ENCODE data around the gene OR51E2. TPM values are rescaled to one million over a fixed set of nuclear protein-coding genes. Genes with fewer than 3 reads are reported as not detected.

The OR51E2 gene
- total and polyA plus RNA-seq, 2 experiments from 2014 or later, result not detected

DNA sequence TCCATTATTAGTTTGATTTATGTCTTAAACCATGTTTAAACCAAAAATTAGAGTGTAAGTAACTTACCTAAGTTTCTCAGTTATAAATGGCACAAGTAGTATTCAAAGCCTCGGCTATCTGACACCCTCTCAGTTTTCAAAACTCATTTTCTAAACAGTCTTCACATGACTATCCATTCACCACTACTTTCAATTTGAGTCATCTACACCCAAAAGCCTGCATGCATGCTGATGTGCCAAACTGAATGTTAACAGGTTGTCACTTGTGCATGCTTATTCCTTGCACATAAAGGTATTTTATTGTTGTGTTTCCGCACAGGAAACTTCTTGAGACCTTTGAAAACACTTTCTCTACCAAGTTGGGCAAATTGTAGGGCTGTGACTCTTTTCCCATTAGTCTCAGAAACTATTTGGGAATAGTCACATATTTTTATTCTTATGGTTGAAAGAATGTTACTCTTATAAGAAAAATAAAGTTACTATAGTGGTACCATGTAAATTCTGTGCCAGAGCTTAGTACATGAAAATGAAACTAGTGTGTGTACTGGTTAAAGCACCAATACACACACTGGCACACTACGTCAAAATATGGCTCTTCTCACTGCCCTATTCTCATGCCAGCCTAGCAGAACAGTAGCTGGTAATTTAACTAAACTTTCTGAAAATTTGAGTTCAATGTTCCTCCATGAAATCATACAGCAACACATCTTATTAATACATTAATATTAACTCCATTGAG is 2.2 kb upstream of the OR51E2 start (continued):
- TF ChIP-seq, protein P1, sequence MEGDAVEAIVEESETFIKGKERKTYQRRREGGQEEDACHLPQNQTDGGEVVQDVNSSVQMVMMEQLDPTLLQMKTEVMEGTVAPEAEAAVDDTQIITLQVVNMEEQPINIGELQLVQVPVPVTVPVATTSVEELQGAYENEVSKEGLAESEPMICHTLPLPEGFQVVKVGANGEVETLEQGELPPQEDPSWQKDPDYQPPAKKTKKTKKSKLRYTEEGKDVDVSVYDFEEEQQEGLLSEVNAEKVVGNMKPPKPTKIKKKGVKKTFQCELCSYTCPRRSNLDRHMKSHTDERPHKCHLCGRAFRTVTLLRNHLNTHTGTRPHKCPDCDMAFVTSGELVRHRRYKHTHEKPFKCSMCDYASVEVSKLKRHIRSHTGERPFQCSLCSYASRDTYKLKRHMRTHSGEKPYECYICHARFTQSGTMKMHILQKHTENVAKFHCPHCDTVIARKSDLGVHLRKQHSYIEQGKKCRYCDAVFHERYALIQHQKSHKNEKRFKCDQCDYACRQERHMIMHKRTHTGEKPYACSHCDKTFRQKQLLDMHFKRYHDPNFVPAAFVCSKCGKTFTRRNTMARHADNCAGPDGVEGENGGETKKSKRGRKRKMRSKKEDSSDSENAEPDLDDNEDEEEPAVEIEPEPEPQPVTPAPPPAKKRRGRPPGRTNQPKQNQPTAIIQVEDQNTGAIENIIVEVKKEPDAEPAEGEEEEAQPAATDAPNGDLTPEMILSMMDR (conservative IDR thresholded peaks at IDR 0.05; ENCODE audit: low read depth in 2 of 2), result no peak
- TF ChIP-seq ZNF331 (CRISPR knock-in tag; IDR thresholded peaks at IDR 0.05; ENCODE audit: low read depth) (no peak), CREB1 (CRISPR knock-in tag; IDR thresholded peaks at IDR 0.05; ENCODE audit: low read depth) (no peak), POLR2AphosphoS5 (IDR thresholded peaks at IDR 0.05; ENCODE audit: low read depth) (no peak), ZNF114 (CRISPR knock-in tag; IDR thresholded peaks at IDR 0.05) (no peak)
- TF ChIP-seq, protein P2, sequence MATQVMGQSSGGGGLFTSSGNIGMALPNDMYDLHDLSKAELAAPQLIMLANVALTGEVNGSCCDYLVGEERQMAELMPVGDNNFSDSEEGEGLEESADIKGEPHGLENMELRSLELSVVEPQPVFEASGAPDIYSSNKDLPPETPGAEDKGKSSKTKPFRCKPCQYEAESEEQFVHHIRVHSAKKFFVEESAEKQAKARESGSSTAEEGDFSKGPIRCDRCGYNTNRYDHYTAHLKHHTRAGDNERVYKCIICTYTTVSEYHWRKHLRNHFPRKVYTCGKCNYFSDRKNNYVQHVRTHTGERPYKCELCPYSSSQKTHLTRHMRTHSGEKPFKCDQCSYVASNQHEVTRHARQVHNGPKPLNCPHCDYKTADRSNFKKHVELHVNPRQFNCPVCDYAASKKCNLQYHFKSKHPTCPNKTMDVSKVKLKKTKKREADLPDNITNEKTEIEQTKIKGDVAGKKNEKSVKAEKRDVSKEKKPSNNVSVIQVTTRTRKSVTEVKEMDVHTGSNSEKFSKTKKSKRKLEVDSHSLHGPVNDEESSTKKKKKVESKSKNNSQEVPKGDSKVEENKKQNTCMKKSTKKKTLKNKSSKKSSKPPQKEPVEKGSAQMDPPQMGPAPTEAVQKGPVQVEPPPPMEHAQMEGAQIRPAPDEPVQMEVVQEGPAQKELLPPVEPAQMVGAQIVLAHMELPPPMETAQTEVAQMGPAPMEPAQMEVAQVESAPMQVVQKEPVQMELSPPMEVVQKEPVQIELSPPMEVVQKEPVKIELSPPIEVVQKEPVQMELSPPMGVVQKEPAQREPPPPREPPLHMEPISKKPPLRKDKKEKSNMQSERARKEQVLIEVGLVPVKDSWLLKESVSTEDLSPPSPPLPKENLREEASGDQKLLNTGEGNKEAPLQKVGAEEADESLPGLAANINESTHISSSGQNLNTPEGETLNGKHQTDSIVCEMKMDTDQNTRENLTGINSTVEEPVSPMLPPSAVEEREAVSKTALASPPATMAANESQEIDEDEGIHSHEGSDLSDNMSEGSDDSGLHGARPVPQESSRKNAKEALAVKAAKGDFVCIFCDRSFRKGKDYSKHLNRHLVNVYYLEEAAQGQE (IDR thresholded peaks at IDR 0.05; ENCODE audit: unreplicated experiment), result no peak

DNA sequence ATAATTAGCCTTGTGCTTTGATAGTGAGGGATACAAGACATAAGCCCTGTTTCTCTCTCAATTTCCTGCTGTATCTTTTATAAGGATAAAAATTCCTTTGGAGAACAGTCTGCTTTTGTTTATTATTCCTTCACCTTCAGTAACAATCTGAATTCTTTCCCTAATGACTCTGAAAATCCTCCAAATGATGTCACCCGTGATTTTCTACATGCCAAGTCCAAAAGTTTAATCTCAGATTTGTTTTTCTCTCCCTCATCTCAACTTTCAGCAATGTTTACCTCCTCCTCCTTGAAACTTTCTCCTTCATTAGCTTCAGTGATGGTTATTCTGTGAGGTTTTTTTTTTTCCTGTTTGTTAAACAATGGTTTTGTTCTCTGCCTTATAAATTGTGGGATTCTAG is 2.2 kb downstream of the OR51E2 start:
- no peak for DNase-seq (ENCODE audit: low spot score)
- no peak overlapping the region for H3K27ac Mint-ChIP-seq
- no peak for TF ChIP-seq ZNF331 (CRISPR knock-in tag; IDR thresholded peaks at IDR 0.05; ENCODE audit: low read depth)
- TF ChIP-seq JUNB (IDR thresholded peaks at IDR 0.05; ENCODE audit: unreplicated experiment), result no peak
- TF ChIP-seq STAT1 (IDR thresholded peaks at IDR 0.05; ENCODE audit: unreplicated experiment), result no peak
- TF ChIP-seq ZNF114 (CRISPR knock-in tag; IDR thresholded peaks at IDR 0.05), result no peak
- TF ChIP-seq, protein P3, sequence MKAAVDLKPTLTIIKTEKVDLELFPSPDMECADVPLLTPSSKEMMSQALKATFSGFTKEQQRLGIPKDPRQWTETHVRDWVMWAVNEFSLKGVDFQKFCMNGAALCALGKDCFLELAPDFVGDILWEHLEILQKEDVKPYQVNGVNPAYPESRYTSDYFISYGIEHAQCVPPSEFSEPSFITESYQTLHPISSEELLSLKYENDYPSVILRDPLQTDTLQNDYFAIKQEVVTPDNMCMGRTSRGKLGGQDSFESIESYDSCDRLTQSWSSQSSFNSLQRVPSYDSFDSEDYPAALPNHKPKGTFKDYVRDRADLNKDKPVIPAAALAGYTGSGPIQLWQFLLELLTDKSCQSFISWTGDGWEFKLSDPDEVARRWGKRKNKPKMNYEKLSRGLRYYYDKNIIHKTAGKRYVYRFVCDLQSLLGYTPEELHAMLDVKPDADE (IDR thresholded peaks at IDR 0.05), result no peak
- no peak for TF ChIP-seq CREB1 (CRISPR knock-in tag; IDR thresholded peaks at IDR 0.05; ENCODE audit: low read depth)
- no peak for TF ChIP-seq NANOG (IDR thresholded peaks at IDR 0.05; ENCODE audit: borderline replicate concordance)
- TF ChIP-seq, protein P2 (IDR thresholded peaks at IDR 0.05; ENCODE audit: unreplicated experiment), result no peak
- TF ChIP-seq EZH2phosphoT487 (IDR thresholded peaks at IDR 0.05; ENCODE audit: unreplicated experiment), result no peak

More for the DNA sequence above, 2.2 kb downstream of the OR51E2 start:
- Histone ChIP-seq H3K9me2 (ENCODE audit: insufficient read depth) (no peaks in the 10 kb centered on the region), H3F3A (replicated peaks; ENCODE audit: low read depth) (no peaks in the 10 kb centered on the region), H3K27me3 (ENCODE audit: insufficient read depth) (no peaks in the 10 kb centered on the region), H3K27ac (ENCODE audit: low read depth) (no peak overlapping the region), H2AFZ (peak overlapping the region; percentile 47), H3K4me2 (no peak overlapping the region), H3K36me3 (ENCODE audit: insufficient read depth) (no peaks in the 10 kb centered on the region), H3K4me1 (ENCODE audit: insufficient read depth) (no peaks in the 10 kb centered on the region), H3K4me3 (no peak overlapping the region), H3K79me2 (replicated peaks; ENCODE audit: insufficient read depth) (no peaks in the 10 kb centered on the region), H4K20me1 (replicated peaks; ENCODE audit: insufficient read depth) (no peaks in the 10 kb centered on the region)
- H3K9me3 Mint-ChIP-seq, result no peaks in the 10 kb centered on the region
- H3K36me3 Mint-ChIP-seq (ENCODE audit: low read depth), result no peaks in the 10 kb centered on the region
- ATAC-seq, result no peak
- no peaks in the 10 kb centered on the region for H3K27me3 Mint-ChIP-seq (ENCODE audit: insufficient read depth, low read depth, poor library complexity)
- H3K4me1 Mint-ChIP-seq, result no peaks in the 10 kb centered on the region
- no peak overlapping the region for H3K4me3 Mint-ChIP-seq

Data from GM23338 (cell line).